Mammary epithelial cell (primary cell): ENCODE data around the gene HRG.

Source experiments
- CTCF ChIP-seq, 2 donors: IDR thresholded peaks in 1 of 2; conservative IDR thresholded peaks in 1 of 2; 2 replicates each; pipeline ENCODE4 v1.5.1; 2011 to 2012; ENCODE audit warnings: inconsistent platforms in 2 of 2, low read length in 2 of 2, mild to moderate bottlenecking in 2 of 2, control low read depth in 1 of 2, low read depth in 1 of 2; ENCODE audit not compliant: insufficient read depth in 1 of 2; ENCODE audit errors: extremely low read depth in 1 of 2
- EZH2 ChIP-seq: IDR thresholded peaks from 2 replicates; pipeline ENCODE4 v1.6.1; 2012; ENCODE audit warnings: low read length, inconsistent platforms, borderline replicate concordance

- TF ChIP-seq CTCF (conservative IDR thresholded peaks at IDR 0.05 in 1 of 2, IDR thresholded peaks at IDR 0.05 in 1 of 2; ENCODE audit: extremely low read depth in 1 of 2, insufficient read depth in 1 of 2, low read depth in 1 of 2, low read length in 2 of 2): no peak
- TF ChIP-seq EZH2: no peak
Measured at GRCh38 chr3:186663361-186664118, 2.3 kb upstream of the HRG start.
